Astrocyte (in vitro differentiated cells and primary cell): ENCODE measurements around the gene AGPAT4.

ENCODE experiments used
- CTCF ChIP-seq: IDR thresholded peaks from 2 replicates; pipeline ENCODE4 v1.5.1; 2011; ENCODE audit warnings: low read depth, mild to moderate bottlenecking, inconsistent platforms, low read length, moderate library complexity; ENCODE audit not compliant: insufficient read depth
- EZH2 ChIP-seq: IDR thresholded peaks from 2 replicates; pipeline ENCODE4 v1.6.1; 2012; ENCODE audit warnings: mild to moderate bottlenecking, low read length, inconsistent platforms; ENCODE audit not compliant: insufficient read depth

GRCh38 chr6:161181121-161181520, 92.7 kb downstream of the AGPAT4 start:
- TF ChIP-seq CTCF, result no peak
- TF ChIP-seq EZH2, result no peak
